ENCODE data around the gene SLC12A3. TPM values are rescaled to one million over a fixed set of nuclear protein-coding genes. Genes with fewer than 3 reads are reported as not detected.
"Not testable (repeated sequence)": the region's sequence is repeated elsewhere in the genome, so short reads cannot be mapped to it uniquely, and the experiment has no call there.

SLC12A3 gene
- total RNA-seq, 1 donor from 2014 or later: not detected

GRCh38 chr16:56866955-56867830 is 2.2 kb downstream of the SLC12A3 start:
- DNase-seq (ENCODE audit: low read depth): peak; percentile 78

- DNase-seq (ENCODE audit: low read depth): no peak
Observed at GRCh38 chr16:56868175-56868574, 3.2 kb downstream of the SLC12A3 start.

GRCh38 chr16:56868766-56869165 is 3.8 kb downstream of the SLC12A3 start:
- not testable (repeated sequence) for DNase-seq (ENCODE audit: low read depth)

- DNase-seq (ENCODE audit: low read depth): peak; percentile 74
Observed at GRCh38 chr16:56869513-56870275, 4.7 kb downstream of the SLC12A3 start.

GRCh38 chr16:56870276-56870888 is 5.4 kb downstream of the SLC12A3 start:
- DNase-seq (ENCODE audit: low read depth): no peak

GRCh38 chr16:56871172-56871593 is 6.2 kb downstream of the SLC12A3 start:
- peak; percentile 84 for DNase-seq (ENCODE audit: low read depth)

- peak; percentile 66 for DNase-seq (ENCODE audit: low read depth)
Observed at GRCh38 chr16:56872863-56873391, 7.9 kb downstream of the SLC12A3 start.

- DNase-seq (ENCODE audit: low read depth): peak; percentile 97
Observed at GRCh38 chr16:56874800-56875199, 9.8 kb downstream of the SLC12A3 start.

GRCh38 chr16:56876048-56876447 is 11.0 kb downstream of the SLC12A3 start:
- DNase-seq (ENCODE audit: low read depth): no peak

GRCh38 chr16:56877486-56878182 is 12.6 kb downstream of the SLC12A3 start:
- DNase-seq (ENCODE audit: low read depth): no peak

GRCh38 chr16:56878282-56878854 is 13.4 kb downstream of the SLC12A3 start:
- no peak for DNase-seq (ENCODE audit: low read depth)

GRCh38 chr16:56879276-56879675 is 14.3 kb downstream of the SLC12A3 start:
- DNase-seq (ENCODE audit: low read depth): no peak

- DNase-seq (ENCODE audit: low read depth): no peak
Observed at GRCh38 chr16:56880176-56880575, 15.2 kb downstream of the SLC12A3 start.

- DNase-seq (ENCODE audit: low read depth): no peak
Observed at GRCh38 chr16:56880685-56881084, 15.7 kb downstream of the SLC12A3 start.

GRCh38 chr16:56882077-56882800 is 17.2 kb downstream of the SLC12A3 start:
- no peak for DNase-seq (ENCODE audit: low read depth)

- DNase-seq (ENCODE audit: low read depth): no peak
Observed at GRCh38 chr16:56883586-56883985, 18.6 kb downstream of the SLC12A3 start.

GRCh38 chr16:56884026-56884582 is 19.1 kb downstream of the SLC12A3 start:
- no peak for DNase-seq (ENCODE audit: low read depth)

GRCh38 chr16:56884929-56885328 is 19.9 kb downstream of the SLC12A3 start:
- DNase-seq (ENCODE audit: low read depth): not testable (repeated sequence)

- DNase-seq (ENCODE audit: low read depth): no peak
Observed at GRCh38 chr16:56885446-56886162, 20.6 kb downstream of the SLC12A3 start.
